K562 (cell line): ENCODE measurements around the gene BAD. TPM values are rescaled to one million over a fixed set of nuclear protein-coding genes. Genes with fewer than 3 reads are reported as not detected.

ENCODE experiments used
- AFF1 ChIP-seq, 2 experiments: fragments of 450-650 bp; IDR thresholded peaks; 2 replicates each; pipeline ENCODE4 v1.6.1; 2018; ENCODE audit warnings: mild to moderate bottlenecking in 2 of 2, low read depth in 1 of 2; ENCODE audit not compliant: partially characterized antibody in 2 of 2
- CEBPB ChIP-seq: fragments of 450-650 bp; IDR thresholded peaks from 2 replicates; pipeline ENCODE4 v1.6.1; 2016; ENCODE audit warnings: missing genetic modification characterization, missing compliant biosample characterization
- CHD4 ChIP-seq: fragments of 200-600 bp; sonication (generic); IDR thresholded peaks from 3 replicates; pipeline ENCODE4 v1.6.1; 2012; ENCODE audit warnings: low read depth, mild to moderate bottlenecking, mixed read lengths, low read length, inconsistent platforms; ENCODE audit not compliant: insufficient read depth, insufficient replicate concordance, poor library complexity, severe bottlenecking
- CHD7 ChIP-seq: fragments of 200-600 bp; sonication (generic); IDR thresholded peaks from one replicate; pipeline ENCODE4 v1.6.1; 2012; ENCODE audit warnings: mild to moderate bottlenecking, low read depth, low read length, inconsistent platforms
- E2F8 ChIP-seq: fragments of 450-650 bp; IDR thresholded peaks from 2 replicates; pipeline ENCODE4 v1.7.1; 2018; ENCODE audit warnings: mild to moderate bottlenecking, low read depth; ENCODE audit not compliant: partially characterized antibody
- SIN3A ChIP-seq, 2 experiments: fragments of 150-350 bp in 1 of 2; IDR thresholded peaks; 2 replicates each; pipeline ENCODE4 v1.6.1; 2011 to 2016; ENCODE audit warnings: borderline replicate concordance in 2 of 2, low read depth in 2 of 2, low read length in 2 of 2, mild to moderate bottlenecking in 2 of 2, moderate library complexity in 2 of 2; ENCODE audit not compliant: control insufficient read depth in 1 of 2
- polyA plus RNA-seq, 8 experiments: library from polyadenylated mRNA; depleted of rRNA in 4 of 8; stranded (reverse) in 5 of 8; unstranded in 3 of 8; fragments of >200 nt; fragmentation: Nextera tagmentation in 2 of 8; fragmentation: Illumina TruSeq in 1 of 8; extraction: Ambion mirVana in 2 of 8; extraction: Trizol in 1 of 8; gene quantifications; 2 replicates each; pipeline versions ENCODE4 v1.2.1 to v1.2.3, GENCODE V29; 2011 to 2014; ENCODE audit warnings: inconsistent platforms in 1 of 8, missing spikeins in 1 of 8
- total RNA-seq, 7 experiments: library from RNA; depleted of rRNA in 6 of 7; stranded (reverse); fragments of >200 nt in 6 of 7; fragmentation: Illumina TruSeq in 2 of 7; extraction: Trizol in 2 of 7; gene quantifications; 2 replicates each; pipeline versions ENCODE4 v1.2.1 to v1.2.3, GENCODE V29; 2011 to 2021; ENCODE audit warnings: low replicate concordance in 1 of 7

BAD gene
- total and polyA plus RNA-seq, 9 of the 15 experiments (the other 6 are each of a cell fraction or from before 2014, with no cell fraction given), result 0.61 to 45.6 (median 11.8) TPM

GRCh38 chr11:64224151-64224890 is 60.1 kb downstream of the BAD start (continued):
- TF ChIP-seq AFF1 (IDR thresholded peaks at IDR 0.05; ENCODE audit: low read depth in 1 of 2, partially characterized antibody in 2 of 2) (no peak), SIN3A (IDR thresholded peaks at IDR 0.05; ENCODE audit: borderline replicate concordance in 2 of 2, control insufficient read depth in 1 of 2, low read depth in 2 of 2, low read length in 2 of 2) (no peak), E2F8 (peak; percentile 31), CHD7 (peak; percentile 13), CEBPB (peak; percentile 43), CHD4 (no peak)
